ENCODE measurements around the gene NTN4.

DNA sequence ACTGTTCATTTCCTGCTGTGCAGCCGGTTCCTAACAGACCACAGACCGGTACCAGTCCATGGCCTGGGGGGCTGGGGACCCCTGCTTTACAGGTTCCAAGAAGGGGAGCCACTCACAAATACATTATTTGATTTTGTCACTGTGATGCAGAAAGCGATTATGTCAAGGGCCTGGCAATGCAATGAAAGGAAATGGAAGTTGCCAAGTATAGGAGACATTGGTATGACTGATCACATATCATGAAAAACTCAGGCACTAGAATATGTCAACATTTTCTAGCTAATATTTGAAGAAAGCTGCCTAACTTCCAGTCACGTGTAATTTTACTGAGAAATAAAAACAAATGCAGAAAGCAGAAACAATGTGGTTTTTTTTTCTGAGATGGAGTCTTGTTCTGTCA lies 170.4 kb downstream of the NTN4 start:
- TF ChIP-seq, protein P1, sequence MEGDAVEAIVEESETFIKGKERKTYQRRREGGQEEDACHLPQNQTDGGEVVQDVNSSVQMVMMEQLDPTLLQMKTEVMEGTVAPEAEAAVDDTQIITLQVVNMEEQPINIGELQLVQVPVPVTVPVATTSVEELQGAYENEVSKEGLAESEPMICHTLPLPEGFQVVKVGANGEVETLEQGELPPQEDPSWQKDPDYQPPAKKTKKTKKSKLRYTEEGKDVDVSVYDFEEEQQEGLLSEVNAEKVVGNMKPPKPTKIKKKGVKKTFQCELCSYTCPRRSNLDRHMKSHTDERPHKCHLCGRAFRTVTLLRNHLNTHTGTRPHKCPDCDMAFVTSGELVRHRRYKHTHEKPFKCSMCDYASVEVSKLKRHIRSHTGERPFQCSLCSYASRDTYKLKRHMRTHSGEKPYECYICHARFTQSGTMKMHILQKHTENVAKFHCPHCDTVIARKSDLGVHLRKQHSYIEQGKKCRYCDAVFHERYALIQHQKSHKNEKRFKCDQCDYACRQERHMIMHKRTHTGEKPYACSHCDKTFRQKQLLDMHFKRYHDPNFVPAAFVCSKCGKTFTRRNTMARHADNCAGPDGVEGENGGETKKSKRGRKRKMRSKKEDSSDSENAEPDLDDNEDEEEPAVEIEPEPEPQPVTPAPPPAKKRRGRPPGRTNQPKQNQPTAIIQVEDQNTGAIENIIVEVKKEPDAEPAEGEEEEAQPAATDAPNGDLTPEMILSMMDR (IDR thresholded peaks at IDR 0.05; ENCODE audit: low read depth, low read length, missing input control) = no peak
- no peak for TF ChIP-seq YY1 (IDR thresholded peaks at IDR 0.05)

All from liver (tissue), 2 donors.